ENCODE results near the gene CIRBP.

CIRBP gene

GRCh38 chr19:1240925-1241324 is 28.2 kb upstream of the CIRBP start:
- Histone ChIP-seq H3K9me3 (ENCODE audit: insufficient read depth, low read length) (no peaks in the 10 kb centered on the region), H3K4me1 (ENCODE audit: low read length) (peaks cover 31% of the 10 kb centered on the region), H3K4me3 (ENCODE audit: low read length) (peak overlapping the region; percentile 90), H4K20me1 (ENCODE audit: insufficient read depth, low read length) (no peaks in the 10 kb centered on the region), H3K9ac (ENCODE audit: low read length) (peak overlapping the region; percentile 52), H3K36me3 (replicated peaks; ENCODE audit: low read depth, low read length) (peaks cover 6% of the 10 kb centered on the region), H3K27me3 (ENCODE audit: low read depth, low read length) (no peaks in the 10 kb centered on the region), H3K79me2 (ENCODE audit: low read length) (peaks cover 10% of the 10 kb centered on the region), H3K4me2 (ENCODE audit: low read length) (peak overlapping the region; percentile 75), H2AFZ (ENCODE audit: low read depth, low read length) (peak overlapping the region; percentile 74; the same call in 1 of the 2 replicates), H3K27ac (ENCODE audit: low read length) (peak overlapping the region; percentile 17; the same call in 1 of the 2 replicates)
- no peak for TF ChIP-seq EZH2phosphoT487 (IDR thresholded peaks at IDR 0.05; ENCODE audit: low read depth)
- TF ChIP-seq CTCF (IDR thresholded peaks at IDR 0.05; ENCODE audit: low read depth, low read length): no peak

GRCh38 chr19:1241417-1242095 is 27.6 kb upstream of the CIRBP start, which contains the start of gene ATP5F1D:
TSS of gene ATP5F1D (plus strand) at chr19:1241751. CDS start at chr19:1241851, 100 bp downstream.
- Histone ChIP-seq H2AFZ (ENCODE audit: low read depth, low read length) (peak within 1 kb of the TSS; percentile 74; the same call in 1 of the 2 replicates), H4K20me1 (ENCODE audit: insufficient read depth, low read length) (no peaks in the 10 kb centered on the region)
- TF ChIP-seq CTCF (IDR thresholded peaks at IDR 0.05; ENCODE audit: low read depth, low read length) (no peak), EZH2phosphoT487 (IDR thresholded peaks at IDR 0.05; ENCODE audit: low read depth) (no peak)

GRCh38 chr19:1243768-1244692 is 25.1 kb upstream of the CIRBP start:
- Histone ChIP-seq H3K79me2 (ENCODE audit: low read length) (peaks cover 10% of the 10 kb centered on the region), H3K4me2 (ENCODE audit: low read length) (peak overlapping the region; percentile 77), H3K4me1 (ENCODE audit: low read length) (peaks cover 33% of the 10 kb centered on the region), H2AFZ (ENCODE audit: low read depth, low read length) (no peak overlapping the region), H3K9me3 (ENCODE audit: insufficient read depth, low read length) (no peaks in the 10 kb centered on the region), H3K9ac (ENCODE audit: low read length) (peak overlapping the region; percentile 55), H3K27me3 (ENCODE audit: low read depth, low read length) (no peaks in the 10 kb centered on the region), H4K20me1 (ENCODE audit: insufficient read depth, low read length) (no peaks in the 10 kb centered on the region), H3K36me3 (replicated peaks; ENCODE audit: low read depth, low read length) (peaks cover 6% of the 10 kb centered on the region), H3K27ac (ENCODE audit: low read length) (peak overlapping the region; percentile 67), H3K4me3 (ENCODE audit: low read length) (peak overlapping the region; percentile 56)
- peak; percentile 93 for TF ChIP-seq CTCF (IDR thresholded peaks at IDR 0.05; ENCODE audit: low read depth, low read length)
- TF ChIP-seq EZH2phosphoT487 (IDR thresholded peaks at IDR 0.05; ENCODE audit: low read depth): no peak

More at GRCh38 chr19:1241417-1242095, 27.6 kb upstream of the CIRBP start, which contains the start of gene ATP5F1D:
- peaks cover 6% of the 10 kb centered on the region for H3K36me3 ChIP-seq (replicated peaks; ENCODE audit: low read depth, low read length)
- H3K4me3 ChIP-seq (ENCODE audit: low read length): peak within 1 kb of the TSS; percentile 90
- no peaks in the 10 kb centered on the region for H3K9me3 ChIP-seq (ENCODE audit: insufficient read depth, low read length)
- no peaks in the 10 kb centered on the region for H3K27me3 ChIP-seq (ENCODE audit: low read depth, low read length)
- peak within 1 kb of the TSS; percentile 38 for H3K27ac ChIP-seq (ENCODE audit: low read length)
- H3K9ac ChIP-seq (ENCODE audit: low read length): peak within 1 kb of the TSS; percentile 90
- H3K4me2 ChIP-seq (ENCODE audit: low read length): peak within 1 kb of the TSS; percentile 95
- peaks cover 10% of the 10 kb centered on the region for H3K79me2 ChIP-seq (ENCODE audit: low read length)
- peaks cover 31% of the 10 kb centered on the region for H3K4me1 ChIP-seq (ENCODE audit: low read length)
